Cortex of kidney (tissue), 1 donor: Measurements from ENCODE around the gene LETM1.

Experiments used
- DNase-seq: peaks from one replicate; lab custom pipeline; 2025; lab: John Stamatoyannopoulos, UW

The LETM1 gene

GRCh38 chr4:1872870-1873269, 16.9 kb upstream of the LETM1 start:
- DNase-seq, result no peak

GRCh38 chr4:1871471-1872021, 15.6 kb upstream of the LETM1 start:
- DNase-seq, result no peak

- DNase-seq, result no peak
These were observed 14.9 kb upstream of the LETM1 start, which contains the start of gene NSD2 for GRCh38 chr4:1870578-1871443. TSS of gene NSD2 (plus strand) at chr4:1871393. CDS start at chr4:1900655, 29,262 bp downstream.

GRCh38 chr4:1870328-1870577, 14.3 kb upstream of the LETM1 start:
- no peak for DNase-seq

GRCh38 chr4:1869530-1870327, 13.8 kb upstream of the LETM1 start:
- DNase-seq, result no peak

- no peak for DNase-seq
These were observed 13.0 kb upstream of the LETM1 start for GRCh38 chr4:1868912-1869311.

- DNase-seq, result no peak
These were observed 12.3 kb upstream of the LETM1 start for GRCh38 chr4:1868293-1868692.

GRCh38 chr4:1866189-1866661, 10.3 kb upstream of the LETM1 start:
- DNase-seq, result no peak

- no peak for DNase-seq
These were observed 8.4 kb upstream of the LETM1 start for GRCh38 chr4:1864076-1865008.

- DNase-seq, result no peak
These were observed 7.5 kb upstream of the LETM1 start for GRCh38 chr4:1863297-1864033.

- no peak for DNase-seq
These were observed 7.0 kb upstream of the LETM1 start for GRCh38 chr4:1862961-1863296.

- no peak for DNase-seq
These were observed 6.3 kb upstream of the LETM1 start for GRCh38 chr4:1862055-1862911.

GRCh38 chr4:1859389-1859753, 3.4 kb upstream of the LETM1 start:
- no peak for DNase-seq

GRCh38 chr4:1857931-1858330, 2.0 kb upstream of the LETM1 start:
- DNase-seq, result no peak

GRCh38 chr4:1856943-1857699, 1.2 kb upstream of the LETM1 start:
- DNase-seq, result no peak

- DNase-seq, result no peak
These were observed 454 bp downstream of the LETM1 start for GRCh38 chr4:1855333-1856070.

GRCh38 chr4:1854752-1855151, 1.2 kb downstream of the LETM1 start:
- no peak for DNase-seq

- DNase-seq, result no peak
These were observed 2.9 kb downstream of the LETM1 start for GRCh38 chr4:1852904-1853623.
